Measurements from ENCODE around the gene CST11. TPM values are rescaled to one million over a fixed set of nuclear protein-coding genes. Genes with fewer than 3 reads are reported as not detected.

The CST11 gene
- total RNA-seq, 4 donors from 2014 or later, result not detected

GRCh38 chr20:23404196-23404595 lies 48.5 kb downstream of the CST11 start:
- no peak overlapping the region for H3K4me3 ChIP-seq
- no peaks in the 10 kb centered on the region for H3K27me3 ChIP-seq
- TF ChIP-seq CTCF (IDR thresholded peaks at IDR 0.05 in 4 of 5, conservative IDR thresholded peaks at IDR 0.05 in 1 of 5), result no peak
- no peak for TF ChIP-seq POLR2A (IDR thresholded peaks at IDR 0.05)
- ATAC-seq, result peak; percentile 91 to 92
- intact Hi-C loops (cut with DNase I; ENCODE audit: low total_unique reads) (no loop called here), in situ Hi-C loops (cut with MboI; ENCODE audit: low sequenced_read_pairs in 4 of 4) (loop anchor here in 1 of 4 donors (25.0 kb wide), 1 partner anchor 208 kb away; the partner anchor contains the start of gene CST9)
- peak overlapping the region in 1 of 4 donors; percentile 2 for H3K27ac ChIP-seq
- no peaks in the 10 kb centered on the region for H3K9me3 ChIP-seq
- peaks cover 31 to 45% of the 10 kb centered on the region in 2 donors for H3K4me1 ChIP-seq
- H3K36me3 ChIP-seq, result peaks cover 0 to 5% of the 10 kb centered on the region in 2 donors
- DNase-seq, result peak in 1 of 2 donors; percentile 32

GRCh38 chr20:23403751-23404150 lies 48.9 kb downstream of the CST11 start:
- H3K4me3 ChIP-seq, result no peak overlapping the region
- peak overlapping the region in 1 of 4 donors; percentile 2 for H3K27ac ChIP-seq
- H3K36me3 ChIP-seq, result peaks cover 0 to 5% of the 10 kb centered on the region in 2 donors
- intact Hi-C loops (cut with DNase I; ENCODE audit: low total_unique reads) (no loop called here), in situ Hi-C loops (cut with MboI; ENCODE audit: low sequenced_read_pairs in 4 of 4) (loop anchor here in 1 of 4 donors (25.0 kb wide), 1 partner anchor 209 kb away; the partner anchor contains the start of gene CST9)
- ATAC-seq (no peak), DNase-seq (no peak)
- TF ChIP-seq CTCF (IDR thresholded peaks at IDR 0.05 in 4 of 5, conservative IDR thresholded peaks at IDR 0.05 in 1 of 5), result no peak
- no peak for TF ChIP-seq POLR2A (IDR thresholded peaks at IDR 0.05)
- peaks cover 26 to 41% of the 10 kb centered on the region in 2 donors for H3K4me1 ChIP-seq
- no peaks in the 10 kb centered on the region for H3K27me3 ChIP-seq
- no peaks in the 10 kb centered on the region for H3K9me3 ChIP-seq

GRCh38 chr20:23401051-23401450 lies 51.6 kb downstream of the CST11 start:
- in situ Hi-C loops (cut with MboI; ENCODE audit: low sequenced_read_pairs in 4 of 4), result loop anchor here in 1 of 4 donors (25.0 kb wide), 1 partner anchor 211 kb away; the partner anchor contains the start of gene CST9
- ATAC-seq, result peak in 1 of 2 donors; percentile 28
- Histone ChIP-seq H3K27me3 (no peaks in the 10 kb centered on the region), H3K36me3 (peaks cover 0 to 5% of the 10 kb centered on the region in 2 donors), H3K4me1 (peaks cover 36 to 50% of the 10 kb centered on the region in 2 donors), H3K4me3 (no peak overlapping the region), H3K9me3 (no peaks in the 10 kb centered on the region), H3K27ac (peak overlapping the region in 3 of 4 donors; percentile 8 to 53 (median 51))
- no peak for DNase-seq
- intact Hi-C loops (cut with DNase I; ENCODE audit: low total_unique reads), result no loop called here
- TF ChIP-seq CTCF (IDR thresholded peaks at IDR 0.05 in 4 of 5, conservative IDR thresholded peaks at IDR 0.05 in 1 of 5) (no peak), POLR2A (IDR thresholded peaks at IDR 0.05) (no peak)

Other genes with a start within 250 kb of the CST11 start
- gene NXT1, start 102.1 kb downstream of the CST11 start, total RNA-seq, result 10 to 100 TPM; 15.2 to 17.9 (median 15.9) TPM
- 10 to 100 TPM; 10.1 to 23.0 (median 13.3) TPM for gene GZF1, start 90.7 kb downstream of the CST11 start, total RNA-seq
- 1 to 10 TPM; 3.2 to 8.3 (median 3.8) TPM for gene NAPB, start 31.4 kb downstream of the CST11 start, total RNA-seq
- not detected for gene CSTL1, start 13.2 kb downstream of the CST11 start, total RNA-seq
- not detected for gene CST8, start 38.2 kb upstream of the CST11 start, total RNA-seq
- gene CST9L, start 115.6 kb upstream of the CST11 start, total RNA-seq, result not detected
- not detected for gene CST9, start 153.0 kb upstream of the CST11 start, total RNA-seq
- 1,000 to 10,000 TPM in 1 of 4 donors, 100 to 1,000 TPM in 3; 461 to 1,821 (median 697) TPM for gene CST3, start 185.1 kb upstream of the CST11 start, total RNA-seq
- gene CST4, start 236.2 kb upstream of the CST11 start, total RNA-seq, result not detected